HG02678 (cell line): ENCODE measurements around the gene STK33.
"Not testable (repeated sequence)": the region's sequence is repeated elsewhere in the genome, so short reads cannot be mapped to it uniquely, and the experiment has no call there.

Experiments used
- ATAC-seq: cut with Tn5 transposase; IDR thresholded peaks from one replicate; pipeline ENCODE4 v1.9.1; 2021; ENCODE audit warnings: mild to moderate bottlenecking, moderate library complexity; ENCODE audit not compliant: unreplicated experiment

STK33 gene

DNA sequence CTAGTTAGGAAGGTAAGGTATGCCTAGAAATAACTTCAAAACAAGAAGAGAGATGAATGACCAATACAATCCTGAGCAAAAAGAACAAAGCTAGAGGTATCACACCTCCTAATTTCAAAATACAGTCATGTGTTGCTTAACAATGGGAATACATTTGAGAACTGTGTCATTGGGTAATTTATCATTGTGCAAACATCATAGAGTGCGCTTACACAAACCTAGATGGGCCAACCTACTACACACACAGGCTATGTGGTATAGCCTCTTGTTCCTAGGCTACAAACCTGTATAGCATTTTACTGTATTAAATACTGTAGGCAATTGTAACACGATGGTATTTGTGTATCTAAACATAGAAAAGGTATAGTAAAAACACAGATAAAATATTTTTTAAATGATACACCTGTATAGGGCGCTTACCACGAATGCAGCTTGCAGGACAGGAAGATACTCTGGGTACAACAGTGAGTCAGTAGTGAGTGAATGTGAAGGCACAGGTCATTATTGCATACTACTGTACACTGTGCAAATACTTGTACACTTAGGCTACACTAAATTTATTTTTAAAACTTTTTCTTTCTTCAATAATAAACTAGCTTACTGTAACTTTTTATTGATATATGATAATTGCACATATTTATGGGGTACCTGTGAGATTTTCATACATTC, 48.2 kb downstream of the STK33 start:
- ATAC-seq: no peak

DNA sequence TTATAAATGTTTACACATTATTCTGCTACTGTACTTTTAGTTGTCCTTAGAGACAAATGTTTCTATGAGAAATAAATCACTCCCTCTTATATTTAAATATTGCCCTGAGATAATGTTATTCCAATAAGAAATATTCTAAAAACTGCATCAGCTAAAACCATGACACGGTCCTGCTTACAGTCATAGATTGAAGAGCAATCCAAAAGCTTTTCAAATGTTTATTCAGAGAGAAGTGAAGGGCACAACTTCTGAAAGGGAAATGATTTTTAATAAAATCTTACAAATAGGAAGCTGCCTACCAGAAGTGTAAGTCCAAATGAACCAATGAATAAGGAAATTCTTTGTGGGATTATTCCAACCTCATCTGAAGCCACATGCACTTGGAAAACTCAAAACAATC, 49.2 kb downstream of the STK33 start:
- no peak for ATAC-seq

- no peak for ATAC-seq
Observed at GRCh38 chr11:8543278-8543677, 50.8 kb downstream of the STK33 start.

- ATAC-seq: no peak
Observed at GRCh38 chr11:8541448-8541847, 52.6 kb downstream of the STK33 start.

- peak; percentile 70 for ATAC-seq
Observed at GRCh38 chr11:8533332-8533731, 60.7 kb downstream of the STK33 start.

GRCh38 chr11:8532475-8532874, 61.6 kb downstream of the STK33 start:
- peak; percentile 72 for ATAC-seq

- ATAC-seq: peak; percentile 24
Observed at GRCh38 chr11:8531982-8532381, 62.0 kb downstream of the STK33 start.

DNA sequence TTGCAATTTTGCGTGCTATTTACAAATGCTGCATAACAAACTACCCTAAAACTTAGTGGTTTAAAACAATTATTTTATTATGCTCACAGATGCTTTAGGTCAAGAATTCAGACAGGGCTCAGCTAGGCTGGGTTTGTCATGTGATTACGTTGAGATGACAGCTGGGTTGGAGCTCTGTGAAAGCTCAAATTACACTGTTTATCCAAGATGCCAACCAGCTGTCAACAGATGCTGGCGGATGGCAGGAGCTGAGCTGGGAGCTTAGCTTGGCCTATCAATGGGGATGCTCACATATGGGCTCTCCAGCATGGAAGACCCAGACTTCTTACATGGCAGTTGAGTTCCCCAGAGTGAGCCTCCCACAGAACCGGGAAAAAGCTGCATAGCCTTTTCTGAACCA, 62.7 kb downstream of the STK33 start:
- no peak for ATAC-seq

GRCh38 chr11:8527939-8528338, 66.1 kb downstream of the STK33 start:
- ATAC-seq: no peak

DNA sequence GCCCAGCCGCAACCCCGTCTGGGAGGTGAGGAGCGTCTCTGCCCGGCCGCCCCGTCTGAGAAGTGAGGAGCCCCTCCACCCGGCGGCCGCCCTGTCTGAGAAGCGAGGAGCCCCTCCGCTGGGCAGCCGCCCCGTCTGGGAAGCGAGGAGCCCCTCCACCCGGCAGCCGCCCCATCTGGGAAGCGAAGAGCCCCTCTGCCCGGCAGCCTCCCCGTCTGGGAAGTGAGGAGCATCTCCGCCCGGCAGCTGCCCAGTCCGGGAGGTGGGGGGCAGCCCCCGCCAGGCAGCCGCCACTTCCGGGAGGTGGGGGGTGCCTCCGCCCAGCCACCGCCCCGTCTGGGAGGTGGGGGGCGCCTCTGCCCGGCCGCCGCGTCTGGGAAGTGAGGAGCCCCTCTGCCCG, 70.6 kb downstream of the STK33 start:
- no peak for ATAC-seq

GRCh38 chr11:8512547-8512946, 81.5 kb downstream of the STK33 start:
- ATAC-seq: no peak

- ATAC-seq: no peak
Observed at GRCh38 chr11:8503910-8504364, 90.1 kb downstream of the STK33 start.

DNA sequence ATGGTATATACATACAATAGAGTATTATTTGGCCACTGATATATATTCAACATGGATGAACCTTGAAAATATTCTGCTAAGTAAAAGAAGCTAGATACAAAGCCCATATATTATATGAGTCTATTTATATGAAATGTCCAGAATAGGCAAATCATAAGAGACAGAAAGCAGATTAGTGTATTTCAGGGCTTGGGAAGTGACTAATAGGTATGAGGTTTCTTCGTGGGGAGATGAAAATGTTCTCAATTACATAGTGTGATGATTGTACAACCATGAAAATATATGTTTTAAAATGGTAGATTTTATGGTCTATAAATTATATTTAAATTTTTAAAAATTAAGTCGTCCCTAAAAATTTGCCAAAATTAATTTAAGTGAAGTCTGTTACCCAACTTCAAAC, 92.2 kb downstream of the STK33 start:
- ATAC-seq: no peak

- no peak for ATAC-seq
Observed at GRCh38 chr11:8488395-8488794, 105.6 kb downstream of the STK33 start.

DNA sequence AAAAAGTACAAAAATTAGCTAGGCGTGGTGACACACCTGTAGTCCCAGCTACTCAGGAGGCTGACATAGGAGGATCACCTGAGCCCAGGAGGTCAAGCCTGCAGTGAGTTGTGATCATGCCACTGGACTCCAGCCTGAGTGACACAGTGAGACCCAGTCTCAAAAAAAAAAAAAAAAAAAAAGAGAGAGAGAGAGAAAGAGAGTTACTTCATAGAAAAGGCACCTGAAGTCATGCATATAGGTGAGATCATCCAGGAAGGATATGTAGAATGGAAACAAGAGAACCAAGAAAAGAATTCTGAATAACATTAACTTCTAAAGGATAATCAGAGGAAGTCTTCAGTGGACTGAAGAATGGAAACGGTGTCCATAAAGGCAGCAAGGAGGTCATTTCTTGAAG, 106.8 kb downstream of the STK33 start:
- no peak for ATAC-seq

GRCh38 chr11:8484251-8484650, 109.8 kb downstream of the STK33 start:
- ATAC-seq: no peak

DNA sequence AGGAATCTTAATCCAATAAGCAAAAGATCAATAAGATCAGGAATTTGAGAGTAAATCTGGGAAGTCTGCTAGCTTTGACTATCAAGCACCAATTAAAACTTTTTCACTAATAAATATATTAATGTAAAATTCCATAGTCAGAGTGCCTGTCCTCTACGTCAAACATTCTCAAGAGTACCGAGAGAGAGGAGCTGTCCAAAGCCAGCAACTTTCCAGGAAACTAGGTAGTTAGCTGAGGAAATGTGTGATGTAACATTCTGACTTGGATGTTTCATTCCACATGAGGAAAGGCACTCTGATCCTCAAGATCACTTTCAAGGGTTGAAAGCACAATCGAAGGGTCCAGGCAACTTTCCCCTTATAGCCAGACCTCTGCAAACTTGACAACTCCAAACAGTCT, 113.2 kb downstream of the STK33 start:
- no peak for ATAC-seq

DNA sequence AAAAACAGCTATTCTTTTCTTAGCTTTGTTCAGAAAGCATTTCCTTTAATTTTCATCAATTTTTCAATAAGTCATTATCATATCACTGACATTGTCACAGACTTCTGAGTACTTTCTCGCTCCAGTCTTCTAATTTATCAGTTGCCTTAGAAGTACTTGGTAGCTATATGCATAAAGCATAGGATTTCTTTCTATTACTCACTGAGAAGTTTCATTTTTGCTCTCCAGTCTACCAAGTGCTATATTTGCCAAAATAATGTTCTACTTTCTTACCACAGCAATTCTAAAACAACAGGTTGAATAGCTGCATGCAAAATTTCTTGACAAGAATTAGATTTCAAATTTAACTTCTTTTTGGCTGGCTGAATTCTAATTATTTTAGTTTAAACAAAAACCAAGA, 116.3 kb downstream of the STK33 start:
- peak; percentile 86 for ATAC-seq

- ATAC-seq: no peak
Observed at GRCh38 chr11:8477151-8477550, 116.9 kb downstream of the STK33 start.

DNA sequence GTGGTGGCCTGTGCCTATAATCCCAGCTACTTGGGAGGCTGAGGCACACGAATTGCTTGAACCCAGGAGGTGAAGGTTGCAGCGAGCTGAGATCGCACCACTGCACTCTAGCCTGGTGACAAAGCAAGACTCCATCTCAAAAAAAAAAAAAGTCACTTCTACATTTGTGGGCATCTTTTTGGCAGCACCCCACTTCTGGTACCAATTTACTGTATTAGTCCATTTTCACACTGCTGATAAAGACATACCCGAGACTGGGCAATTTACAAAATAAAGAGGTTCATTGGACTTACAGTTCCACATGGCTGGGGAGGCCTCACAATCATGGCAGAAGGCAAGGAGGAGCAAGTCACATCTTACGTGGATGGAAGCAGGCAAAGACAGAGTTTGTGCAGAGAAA, 126.2 kb downstream of the STK33 start:
- ATAC-seq: not testable (repeated sequence)

DNA sequence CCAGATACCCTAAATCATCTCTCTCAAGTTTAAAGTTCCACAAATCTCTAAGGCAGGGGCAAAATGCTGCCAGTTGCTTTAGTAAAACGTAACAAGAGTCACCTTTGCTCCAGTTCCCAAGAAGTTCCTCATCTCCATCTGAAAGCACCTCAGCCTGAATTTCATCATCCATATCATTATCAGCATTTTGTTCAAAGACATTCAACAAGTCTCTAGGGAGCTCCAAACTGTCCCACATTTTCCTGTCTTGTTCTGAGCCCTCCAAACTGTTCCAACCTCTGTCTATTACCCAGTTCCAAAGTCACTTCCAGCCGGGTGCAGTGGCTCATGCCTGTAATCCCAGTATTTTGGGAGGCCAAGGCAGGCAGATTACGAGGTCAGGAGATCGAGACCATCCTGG, 126.7 kb downstream of the STK33 start:
- ATAC-seq: not testable (repeated sequence)

GRCh38 chr11:8466884-8467283, 127.1 kb downstream of the STK33 start:
- not testable (repeated sequence) for ATAC-seq

GRCh38 chr11:8459711-8460399, 134.2 kb downstream of the STK33 start:
- ATAC-seq: no peak
